K562 (cell line): Measurements from ENCODE around the gene FOXD4.
"Not testable (repeated sequence)": the region's sequence is repeated elsewhere in the genome, so short reads cannot be mapped to it uniquely, and the experiment has no call there.

Source experiments
- CCAR2 ChIP-seq: fragments of 200-400 bp; formaldehyde crosslinking; IDR thresholded peaks from 2 replicates; pipeline ENCODE4 v1.6.1; 2017; ENCODE audit warnings: mild to moderate bottlenecking, low read depth, low read length
- MTA3 ChIP-seq: fragments of 450-650 bp; formaldehyde crosslinking; IDR thresholded peaks from 2 replicates; pipeline ENCODE4 v1.6.1; 2017; ENCODE audit warnings: mild to moderate bottlenecking, borderline replicate concordance
- TOE1 ChIP-seq, 2 experiments: fragments of 450-650 bp in 1 of 2; sonication (generic) in 1 of 2; formaldehyde crosslinking in 1 of 2; IDR thresholded peaks; 2 replicates each; pipeline versions ENCODE4 v1.7.1 to v1.8.0; 2016 to 2022; ENCODE audit warnings: borderline replicate concordance in 2 of 2, mild to moderate bottlenecking in 2 of 2, antibody characterized with exemption in 1 of 2, inconsistent platforms in 1 of 2, low read depth in 1 of 2, missing genetic modification reagents in 1 of 2, moderate library complexity in 1 of 2

- TF ChIP-seq CCAR2; TOE1 (IDR thresholded peaks at IDR 0.05; ENCODE audit: borderline replicate concordance); TOE1 (CRISPR knock-in tag; IDR thresholded peaks at IDR 0.05; ENCODE audit: borderline replicate concordance, low read depth); MTA3: not testable (repeated sequence)
These were observed 7.5 kb downstream of the FOXD4 start for GRCh38 chr9:110672-111071.
